HepG2 (cell line): ENCODE data around the gene PLIN1. TPM values are rescaled to one million over a fixed set of nuclear protein-coding genes. Genes with fewer than 3 reads are reported as not detected.

ENCODE experiments used
- ATAC-seq: fragments of 200-7000 bp; cut with Tn5 transposase; 3 replicates; pipeline ENCODE4 v1.9.1; 2020; ENCODE audit warnings: mild to moderate bottlenecking, moderate library complexity
- BruUV-seq: library from RNA; stranded (reverse); fragments of 400-500 nt; replicated peaks from 2 replicates; lab custom pipeline; 2021; lab: Mats Ljungman, UMichigan
- CTCF ChIA-PET: fragments of 300-600 bp; formaldehyde crosslinking; extraction: SDS; loops from one replicate; lab custom pipeline; 2021; ENCODE audit warnings: low total read pairs, inconsistent platforms, low intra/inter-chr PET ratio; lab: Yijun Ruan, JAX
- POLR2A ChIA-PET: fragments of 350-600 bp; sonication (Branson Sonifier 250); formaldehyde crosslinking; loops from one replicate; lab custom pipeline; 2020; ENCODE audit warnings: antibody characterized with exemption, inconsistent platforms; lab: Yijun Ruan, JAX
- DNase-seq: peaks from one replicate; pipeline ENCODE4 v3.0.0-alpha.2; 2015; ENCODE audit warnings: low spot score
- FAIRE-seq: peaks from 3 replicates; lab custom pipeline; 2011; peaks lifted over from hg19 to GRCh38; lab: Jason Lieb, UNC
- H2AFZ ChIP-seq: one replicate; pipeline ENCODE4 v1.6.1; 2011; ENCODE audit warnings: low read length, inconsistent platforms
- H3K27ac ChIP-seq: fragments of 300-600 bp; 3 replicates; pipeline ENCODE4 v1.8.0; 2011; ENCODE audit warnings: mixed run types, mild to moderate bottlenecking, mixed read lengths, low read length, inconsistent platforms; ENCODE audit not compliant: insufficient read depth; ENCODE audit errors: extremely low read length
- H3K27me3 ChIP-seq, 2 experiments: fragments of 200-600 bp in 1 of 2; 2 replicates in 1 of 2; 3 replicates in 1 of 2; pipeline versions ENCODE4 v1.6.0 to v1.8.0; 2011; ENCODE audit warnings: low read length in 2 of 2, mild to moderate bottlenecking in 2 of 2, moderate library complexity in 2 of 2, inconsistent platforms in 1 of 2; ENCODE audit not compliant: insufficient read depth in 2 of 2, control insufficient read depth in 1 of 2
- H3K36me3 ChIP-seq, 2 experiments: fragments of 200-600 bp in 1 of 2; replicated peaks in 1 of 2; 2 replicates in 1 of 2; 3 replicates in 1 of 2; pipeline versions ENCODE4 v1.5.1 to v1.8.0; 2011; ENCODE audit warnings: low read length in 2 of 2, inconsistent platforms in 1 of 2; ENCODE audit not compliant: insufficient read depth in 2 of 2, control insufficient read depth in 1 of 2
- H3K4me1 ChIP-seq: 2 replicates; pipeline ENCODE4 v1.5.1; 2012; ENCODE audit warnings: low read length, inconsistent platforms; ENCODE audit not compliant: insufficient read depth
- H3K4me2 ChIP-seq: 2 replicates; pipeline ENCODE4 v1.6.0; 2011; ENCODE audit warnings: low read depth, low read length, inconsistent platforms
- H3K4me3 ChIP-seq, 3 experiments: fragments of 200-600 bp in 1 of 3; sonication (generic), shearing (Covaris generic) in 1 of 3; replicated peaks in 1 of 3; 2 replicates each; pipeline ENCODE4 v1.5.1; 2011 to 2016; ENCODE audit warnings: low read length in 3 of 3, inconsistent platforms in 2 of 3, low read depth in 2 of 3, mild to moderate bottlenecking in 2 of 3, control low read depth in 1 of 3, mixed read lengths in 1 of 3; ENCODE audit not compliant: insufficient read depth in 1 of 3
- H3K79me2 ChIP-seq: one replicate; pipeline ENCODE4 v1.6.1; 2011; ENCODE audit warnings: low read length, inconsistent platforms; ENCODE audit not compliant: insufficient read depth
- H3K9ac ChIP-seq: 2 replicates; pipeline ENCODE4 v1.6.0; 2011; ENCODE audit warnings: mild to moderate bottlenecking, low read depth, low read length, inconsistent platforms; ENCODE audit not compliant: insufficient read depth
- H3K9me3 ChIP-seq: 2 replicates; pipeline ENCODE4 v1.5.1; 2012; ENCODE audit warnings: mild to moderate bottlenecking, low read length
- H4K20me1 ChIP-seq: 2 replicates; pipeline ENCODE4 v1.6.0; 2011; ENCODE audit warnings: inconsistent platforms, mild to moderate bottlenecking, low read length, moderate library complexity; ENCODE audit not compliant: insufficient read depth
- ATAD3A ChIP-seq: sonication (generic); formaldehyde crosslinking; IDR thresholded peaks from 2 replicates; pipeline ENCODE4 v1.4.0; 2020; ENCODE audit warnings: missing genetic modification reagents
- BCL6 ChIP-seq: IDR thresholded peaks from 2 replicates; pipeline ENCODE4 v1.6.1; 2016; ENCODE audit warnings: missing genetic modification reagents, missing compliant biosample characterization
- BRCA1 ChIP-seq: sonication (generic); formaldehyde crosslinking; IDR thresholded peaks from 2 replicates; pipeline ENCODE4 v1.4.0; 2020; ENCODE audit warnings: missing genetic modification reagents
- CTCF ChIP-seq: sonication (generic); formaldehyde crosslinking; IDR thresholded peaks from 2 replicates; pipeline ENCODE4 v1.5.0; 2020; ENCODE audit warnings: mild to moderate bottlenecking, missing genetic modification reagents, moderate library complexity
- ELF1 ChIP-seq: sonication (generic); formaldehyde crosslinking; IDR thresholded peaks from 2 replicates; pipeline ENCODE4 v1.4.0; 2020; ENCODE audit warnings: missing genetic modification reagents
- HNRNPUL1 ChIP-seq: fragments of 200-400 bp; formaldehyde crosslinking; IDR thresholded peaks from 2 replicates; pipeline ENCODE4 v1.6.1; 2017; ENCODE audit warnings: low read depth, mild to moderate bottlenecking, low read length, moderate library complexity
- MEF2D ChIP-seq: sonication (generic); formaldehyde crosslinking; IDR thresholded peaks from 2 replicates; pipeline ENCODE4 v1.5.1; 2020; ENCODE audit warnings: mild to moderate bottlenecking, missing genetic modification reagents
- MTA1 ChIP-seq: sonication (generic); formaldehyde crosslinking; IDR thresholded peaks from 2 replicates; pipeline ENCODE4 v1.4.0; 2020; ENCODE audit warnings: missing genetic modification reagents, mild to moderate bottlenecking, borderline replicate concordance
- RAD21 ChIP-seq: fragments of 450-650 bp; formaldehyde crosslinking; IDR thresholded peaks from 2 replicates; pipeline ENCODE4 v1.5.0; 2020; ENCODE audit warnings: mild to moderate bottlenecking
- STAG1 ChIP-seq: sonication (generic); formaldehyde crosslinking; IDR thresholded peaks from 2 replicates; pipeline ENCODE4 v1.4.0; 2020; ENCODE audit warnings: missing genetic modification reagents
- XRCC5 ChIP-seq: fragments of 200-400 bp; formaldehyde crosslinking; optimal IDR thresholded peaks from 2 replicates; pipeline ENCODE3; 2017; ENCODE audit warnings: mild to moderate bottlenecking, low read length
- ZBTB33 ChIP-seq: sonication (generic); formaldehyde crosslinking; IDR thresholded peaks from 2 replicates; pipeline ENCODE4 v1.4.0; 2020; ENCODE audit warnings: missing genetic modification reagents
- ZFP91 ChIP-seq: sonication (generic); formaldehyde crosslinking; IDR thresholded peaks from 2 replicates; pipeline ENCODE4 v1.9.0; 2022; ENCODE audit warnings: missing genetic modification reagents, mild to moderate bottlenecking, borderline replicate concordance
- ZMYM4 ChIP-seq: sonication (generic); formaldehyde crosslinking; IDR thresholded peaks from 2 replicates; pipeline ENCODE4 v1.8.1; 2023; ENCODE audit warnings: mild to moderate bottlenecking, missing genetic modification reagents
- ZNF281 ChIP-seq: sonication (generic); formaldehyde crosslinking; IDR thresholded peaks from 2 replicates; pipeline ENCODE4 v1.4.0; 2020; ENCODE audit warnings: missing genetic modification reagents, borderline replicate concordance
- ZNF563 ChIP-seq: sonication (generic); formaldehyde crosslinking; IDR thresholded peaks from 2 replicates; pipeline ENCODE4 v1.8.0; 2022; ENCODE audit warnings: mild to moderate bottlenecking, moderate library complexity, missing genetic modification reagents
- ZNF761 ChIP-seq: sonication (generic); formaldehyde crosslinking; conservative IDR thresholded peaks from 2 replicates; pipeline ENCODE4 v1.4.0; 2020; ENCODE audit warnings: mild to moderate bottlenecking, missing genetic modification reagents
- WGBS: methylation state at CpG from one replicate; pipeline ENCODE4 v1.1.6; 2017; ENCODE audit warnings: low lambda C conversion rate; 5-methylcytosine and 5-hydroxymethylcytosine counted together
- in situ Hi-C: cut with HindIII; loops from 2 replicates; pipeline ENCODE4 v1.10.0; 2017; ENCODE audit warnings: low pct_unique_long_range_greater_than_20kb; ENCODE audit not compliant: extremely low pct_ligation_motif_present
- intact Hi-C: fragments of 100-400 bp; cut with micrococcal nuclease; formaldehyde crosslinking; loops from one replicate; pipeline ENCODE4 v1.10.0; 2022; ENCODE audit not compliant: unreplicated experiment
- polyA plus RNA-seq, 8 experiments: library from polyadenylated mRNA; depleted of rRNA in 3 of 8; stranded (reverse) in 7 of 8; unstranded in 1 of 8; fragments of >200 nt; fragmentation: Illumina TruSeq in 4 of 8; extraction: Trizol in 4 of 8; gene quantifications; 2 replicates each; pipeline versions ENCODE4 v1.2.1 to v1.2.3, GENCODE V29; 2011 to 2016; ENCODE audit warnings: low read depth in 4 of 8, missing spikeins in 1 of 8, mixed read lengths in 1 of 8; ENCODE audit not compliant: insufficient read depth in 1 of 8
- total RNA-seq, 5 experiments: library from RNA; depleted of rRNA; stranded (reverse); fragments of >200 nt; fragmentation: Illumina TruSeq; extraction: Trizol; gene quantifications; 2 replicates each; pipeline ENCODE4 v1.2.3, GENCODE V29; 2016; ENCODE audit warnings: low read depth in 1 of 5

The PLIN1 gene
- total and polyA plus RNA-seq, 2 of the 13 experiments (the other 11 are each of a cell fraction or from before 2014, with no cell fraction given), result 0.74 to 1.2 TPM

- Histone ChIP-seq H3K9me3 (no peaks in the 10 kb centered on the region), H3K79me2 (no peaks in the 10 kb centered on the region), H3K27me3 (no peaks in the 10 kb centered on the region), H4K20me1 (no peaks in the 10 kb centered on the region), H2AFZ (no peak overlapping the region), H3K4me2 (no peak overlapping the region), H3K27ac (no peak overlapping the region), H3K4me3 (no peak overlapping the region), H3K9ac (no peak overlapping the region), H3K36me3 (no peaks in the 10 kb centered on the region), H3K4me1 (peaks cover 29% of the 10 kb centered on the region)
- 80% methylated on average over 5 of the region's 12 CpGs for WGBS
- no TSS peak for BruUV-seq
- TF ChIP-seq ELF1 (CRISPR knock-in tag) (no peak), STAG1 (CRISPR knock-in tag) (peak; percentile 39), HNRNPUL1 (no peak), MTA1 (CRISPR knock-in tag) (0 out of 2 replicates have a peak, but pooled peaks have one; percentile 21), ZFP91 (CRISPR knock-in tag) (0 out of 2 replicates have a peak, but pooled peaks have one; percentile 16), BCL6 (CRISPR knock-in tag) (no peak), ZNF563 (CRISPR knock-in tag) (peak; percentile 88), ZBTB33 (CRISPR knock-in tag) (peak; percentile 99), XRCC5 (peak; percentile 24), ZMYM4 (CRISPR knock-in tag) (0 out of 2 replicates have a peak, but pooled peaks have one; percentile 13), ZNF281 (CRISPR knock-in tag) (no peak), BRCA1 (CRISPR knock-in tag) (no peak), CTCF (CRISPR knock-in tag) (peak; percentile 60), ATAD3A (CRISPR knock-in tag) (no peak), RAD21 (CRISPR knock-in tag) (0 out of 2 replicates have a peak, but pooled peaks have one; percentile 28), MEF2D (no peak), ZNF761 (CRISPR knock-in tag) (no peak)
- FAIRE-seq, result no peak
- POLR2A ChIA-PET, result no interaction called here
- CTCF ChIA-PET, result no interaction called here
- intact Hi-C loops (loop anchor here (10.0 kb wide), 1 partner anchor 178 kb away; the partner anchor contains the start of gene RHCG), in situ Hi-C loops (no loop called here)
- peak; percentile 66 for ATAC-seq
- DNase-seq, result peak; percentile 25
Observed at GRCh38 chr15:89673165-89673512, 6.0 kb downstream of the PLIN1 start.
